Stomach (tissue), 9 donors: ENCODE measurements around the gene EPHB1. TPM values are rescaled to one million over a fixed set of nuclear protein-coding genes. Genes with fewer than 3 reads are reported as not detected.

Source experiments
- DNase-seq, 2 donors: peaks; one replicate each; pipeline versions ENCODE4 v3.0.0 to v3.0.0-alpha.2; 2013 to 2019
- H3K27ac ChIP-seq, 5 donors: fragments of 200-600 bp in 4 of 5; sonication (generic) in 4 of 5; one replicate each; pipeline ENCODE4 v1.5.1; 2013 to 2019; ENCODE audit warnings: mild to moderate bottlenecking in 1 of 5, moderate library complexity in 1 of 5
- H3K27me3 ChIP-seq, 3 donors: fragments of 200-600 bp; sonication (generic); one replicate each; pipeline ENCODE4 v1.5.1; 2017 to 2019; ENCODE audit warnings: mixed run types in 1 of 3
- H3K36me3 ChIP-seq, 4 donors: fragments of 200-600 bp; sonication (generic); 1 replicate in 3 of 4; 2 replicates in 1 of 4; pipeline ENCODE4 v1.5.1; 2016 to 2019
- H3K4me1 ChIP-seq, 4 donors: fragments of 200-600 bp; sonication (generic); one replicate each; pipeline ENCODE4 v1.5.1; 2016 to 2019
- H3K4me3 ChIP-seq, 4 donors: fragments of 200-600 bp; sonication (generic) in 3 of 4; one replicate each; pipeline ENCODE4 v1.5.1; 2016 to 2019; ENCODE audit warnings: mild to moderate bottlenecking in 1 of 4
- H3K9me3 ChIP-seq, 4 donors: fragments of 200-600 bp; sonication (generic); one replicate each; pipeline ENCODE4 v1.5.1; 2016 to 2019
- EP300 ChIP-seq: sonication (generic); formaldehyde crosslinking; IDR thresholded peaks from one replicate; pipeline ENCODE4 v1.6.1; 2017; ENCODE audit warnings: antibody characterized with exemption
- POLR2A ChIP-seq, 4 donors: fragments of 450-650 bp; IDR thresholded peaks; one replicate each; pipeline ENCODE4 v1.6.1; 2016; ENCODE audit warnings: antibody characterized with exemption in 4 of 4, control low read depth in 2 of 4, mild to moderate bottlenecking in 1 of 4, moderate library complexity in 1 of 4
- POLR2AphosphoS5 ChIP-seq, 3 donors: sonication (generic); formaldehyde crosslinking; IDR thresholded peaks; one replicate each; pipeline ENCODE4 v1.6.1; 2016; ENCODE audit warnings: antibody characterized with exemption in 3 of 3
- WGBS, 5 donors: extraction: QIAGEN DNeasy Blood & Tissue Kit in 3 of 5; methylation state at CpG; one replicate each; pipeline versions ENCODE4 v1.1.5 to v1.1.7; 2013 to 2018; 5-methylcytosine and 5-hydroxymethylcytosine counted together
- intact Hi-C: fragments of 100-400 bp; cut with DNase I; formaldehyde crosslinking; loops from one replicate; pipeline ENCODE4 v1.15.1; 2023; ENCODE audit warnings: low total_unique reads
- polyA plus RNA-seq, 3 donors: library from polyadenylated mRNA; stranded (reverse); fragments of 200-250 nt; gene quantifications; one replicate each; pipeline ENCODE4 v1.2.3, GENCODE V29; 2013
- total RNA-seq, 5 donors: library from RNA; depleted of rRNA; stranded (reverse); fragments of >200 nt; gene quantifications; one replicate each; pipeline versions ENCODE4 v1.1.0 to v1.2.3, GENCODE V29; 2014 to 2016
- TF ChIP-seq, protein P1 (sequence below), 7 experiments: fragments of 450-650 bp in 4 of 7; fragments of 200-600 bp in 3 of 7; sonication (generic) in 3 of 7; IDR thresholded peaks; one replicate each; pipeline ENCODE4 v1.5.1; 2016 to 2019; ENCODE audit warnings: antibody characterized with exemption in 7 of 7, control low read depth in 2 of 7, mild to moderate bottlenecking in 1 of 7
- donor health status: healthy with polysubstance abuse.
- donor health status: Bipolar disorder and iron deficiency.
- donor health status: healthy.

The EPHB1 gene
- total and polyA plus RNA-seq, 8 donors, result 0.13 to 2.3 (median 1.0) TPM; not detected in 4

GRCh38 chr3:135165260-135165659, 370.2 kb downstream of the EPHB1 start:
- intact Hi-C loops, result no loop called here

DNA sequence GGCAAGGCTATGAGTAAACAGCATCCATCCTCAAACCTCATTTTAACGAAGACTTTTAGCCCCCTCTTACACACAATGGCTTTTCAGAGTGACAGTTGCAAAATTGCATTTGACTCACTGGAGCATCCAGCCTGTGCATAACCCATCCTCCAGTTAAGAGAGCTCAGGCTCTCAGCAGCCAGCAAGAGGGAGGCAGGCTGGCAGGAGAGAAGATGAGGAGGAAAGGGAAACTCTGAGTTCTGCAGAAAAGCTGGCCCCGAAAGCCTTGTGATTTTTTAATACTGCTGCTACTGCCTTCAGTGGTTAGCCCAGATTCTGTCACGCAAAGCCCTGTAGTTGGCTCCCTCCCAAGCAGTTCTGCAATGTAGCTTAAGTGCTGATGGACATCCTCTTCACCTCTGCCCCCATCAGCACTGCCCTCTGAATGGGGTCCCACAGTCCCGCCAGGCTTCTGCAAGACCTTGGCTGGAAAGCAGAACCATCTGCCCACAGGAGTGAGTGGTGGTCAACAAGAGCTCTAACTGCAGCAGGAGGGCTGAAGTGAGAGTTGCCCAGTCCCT, 371.3 kb downstream of the EPHB1 start:
- no peaks in the 10 kb centered on the region for H3K36me3 ChIP-seq
- TF ChIP-seq, protein P1, sequence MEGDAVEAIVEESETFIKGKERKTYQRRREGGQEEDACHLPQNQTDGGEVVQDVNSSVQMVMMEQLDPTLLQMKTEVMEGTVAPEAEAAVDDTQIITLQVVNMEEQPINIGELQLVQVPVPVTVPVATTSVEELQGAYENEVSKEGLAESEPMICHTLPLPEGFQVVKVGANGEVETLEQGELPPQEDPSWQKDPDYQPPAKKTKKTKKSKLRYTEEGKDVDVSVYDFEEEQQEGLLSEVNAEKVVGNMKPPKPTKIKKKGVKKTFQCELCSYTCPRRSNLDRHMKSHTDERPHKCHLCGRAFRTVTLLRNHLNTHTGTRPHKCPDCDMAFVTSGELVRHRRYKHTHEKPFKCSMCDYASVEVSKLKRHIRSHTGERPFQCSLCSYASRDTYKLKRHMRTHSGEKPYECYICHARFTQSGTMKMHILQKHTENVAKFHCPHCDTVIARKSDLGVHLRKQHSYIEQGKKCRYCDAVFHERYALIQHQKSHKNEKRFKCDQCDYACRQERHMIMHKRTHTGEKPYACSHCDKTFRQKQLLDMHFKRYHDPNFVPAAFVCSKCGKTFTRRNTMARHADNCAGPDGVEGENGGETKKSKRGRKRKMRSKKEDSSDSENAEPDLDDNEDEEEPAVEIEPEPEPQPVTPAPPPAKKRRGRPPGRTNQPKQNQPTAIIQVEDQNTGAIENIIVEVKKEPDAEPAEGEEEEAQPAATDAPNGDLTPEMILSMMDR (IDR thresholded peaks at IDR 0.05), result no peak
- TF ChIP-seq POLR2AphosphoS5 (IDR thresholded peaks at IDR 0.05), result no peak
- H3K27ac ChIP-seq, result no peak overlapping the region
- no peaks in the 10 kb centered on the region for H3K9me3 ChIP-seq
- H3K27me3 ChIP-seq, result no peaks in the 10 kb centered on the region
- H3K4me1 ChIP-seq, result no peaks in the 10 kb centered on the region
- intact Hi-C loops, result no loop called here
- no peak overlapping the region for H3K4me3 ChIP-seq
- 64 to 90% (median 77%) methylated on average over 4 of the region's 4 CpGs for WGBS, 5 donors
- DNase-seq, result no peak

More at GRCh38 chr3:135165260-135165659, 370.2 kb downstream of the EPHB1 start:
- WGBS, 5 donors, result 69 to 89% (median 85%) methylated on average over 5 of the region's 5 CpGs
- DNase-seq, result no peak
- Histone ChIP-seq H3K4me3 (no peak overlapping the region), H3K9me3 (no peaks in the 10 kb centered on the region), H3K36me3 (no peaks in the 10 kb centered on the region), H3K4me1 (no peaks in the 10 kb centered on the region), H3K27me3 (no peaks in the 10 kb centered on the region), H3K27ac (no peak overlapping the region)
- TF ChIP-seq POLR2AphosphoS5 (IDR thresholded peaks at IDR 0.05) (no peak), POLR2A (IDR thresholded peaks at IDR 0.05) (no peak), EP300 (no peak)
- TF ChIP-seq, protein P1 (IDR thresholded peaks at IDR 0.05), result no peak

DNA sequence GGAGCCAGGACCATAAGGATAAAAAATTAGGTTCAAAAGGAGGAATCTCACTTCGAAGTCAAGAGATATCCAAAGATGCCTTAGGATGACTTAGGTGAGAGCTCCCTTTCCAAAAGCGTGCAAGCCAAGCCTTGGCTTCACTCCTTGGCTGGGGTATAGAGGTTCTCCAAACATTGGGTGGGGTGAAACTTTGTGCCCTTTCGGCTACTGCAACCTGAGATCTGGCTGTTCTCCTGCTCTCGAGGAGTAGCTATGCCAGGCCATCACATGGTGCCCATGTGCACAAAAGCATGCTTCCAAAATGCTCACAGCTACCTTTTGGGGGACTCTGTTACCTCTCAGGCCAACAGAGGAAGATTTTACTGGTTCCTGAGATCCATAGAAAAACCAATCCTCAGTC, 373.8 kb downstream of the EPHB1 start:
- Histone ChIP-seq H3K4me3 (no peak overlapping the region), H3K4me1 (no peaks in the 10 kb centered on the region), H3K27ac (no peak overlapping the region), H3K9me3 (no peaks in the 10 kb centered on the region), H3K27me3 (no peaks in the 10 kb centered on the region), H3K36me3 (no peaks in the 10 kb centered on the region)
- WGBS, 5 donors, result 83 to 93% (median 86%) methylated on average over 4 of the region's 4 CpGs
- DNase-seq, result no peak
- intact Hi-C loops, result no loop called here
- TF ChIP-seq POLR2A (IDR thresholded peaks at IDR 0.05) (no peak), POLR2AphosphoS5 (IDR thresholded peaks at IDR 0.05) (no peak), EP300 (no peak)
- TF ChIP-seq, protein P1 (IDR thresholded peaks at IDR 0.05), result no peak

GRCh38 chr3:135169651-135170050, 374.6 kb downstream of the EPHB1 start:
- TF ChIP-seq POLR2AphosphoS5 (IDR thresholded peaks at IDR 0.05), result no peak
- TF ChIP-seq, protein P1 (IDR thresholded peaks at IDR 0.05), result no peak

More at GRCh38 chr3:135169651-135170050, 374.6 kb downstream of the EPHB1 start:
- intact Hi-C loops, result no loop called here
- Histone ChIP-seq H3K4me3 (no peak overlapping the region), H3K36me3 (no peaks in the 10 kb centered on the region), H3K9me3 (no peaks in the 10 kb centered on the region), H3K27me3 (no peaks in the 10 kb centered on the region), H3K4me1 (no peaks in the 10 kb centered on the region), H3K27ac (no peak overlapping the region)
- DNase-seq, result no peak
- WGBS, 5 donors, result 48 to 74% (median 53%) methylated on average over 2 of the region's 2 CpGs
